HCT116 (cell line): ENCODE measurements around the gene CSF2RB. TPM values are rescaled to one million over a fixed set of nuclear protein-coding genes. Genes with fewer than 3 reads are reported as not detected.

ENCODE experiments used
- ATAC-seq: fragments of 200-7000 bp; cut with Tn5 transposase; 2 replicates; pipeline ENCODE4 v1.9.1; 2020; ENCODE audit warnings: mild to moderate bottlenecking, moderate library complexity
- BruUV-seq: library from RNA; stranded (reverse); fragments of 400-500 nt; replicated peaks from 2 replicates; lab custom pipeline; 2021; lab: Mats Ljungman, UMichigan
- CTCF ChIA-PET: fragments of 300-600 bp; sonication (Branson Sonifier 250); formaldehyde crosslinking; loops from one replicate; lab custom pipeline; 2021; ENCODE audit warnings: antibody characterized with exemption; lab: Charles Lee
- POLR2A ChIA-PET: fragments of 300-600, 350-600 bp; sonication (Branson Sonifier 250); formaldehyde crosslinking; loops from one replicate; lab custom pipeline; 2021; ENCODE audit warnings: antibody characterized with exemption; lab: Charles Lee
- RAD21 ChIA-PET, 2 experiments: fragments of 300-600 bp; sonication (Branson Sonifier 250); formaldehyde crosslinking; loops; one replicate each; lab custom pipeline; 2023; ENCODE audit warnings: low total read pairs in 2 of 2; ENCODE audit not compliant: uncharacterized antibody in 2 of 2, unreplicated experiment in 2 of 2, low non-redundant PET in 1 of 2; lab: Charles Lee
- DNase-seq: peaks from one replicate; pipeline ENCODE4 v3.0.0-alpha.2; 2010; ENCODE audit warnings: low read depth, low spot score
- H2AFZ ChIP-seq: fragments of 200-600 bp; shearing (Covaris generic), sonication (generic); 2 replicates; pipeline ENCODE4 v1.6.1; 2017; ENCODE audit warnings: low read depth, mixed run types, mixed read lengths, antibody characterized with exemption, low read length; ENCODE audit not compliant: poor library complexity, severe bottlenecking
- H3K27ac ChIP-seq: 2 replicates; pipeline ENCODE4 v1.5.1; 2012; ENCODE audit warnings: low read depth, low read length
- H3K27me3 ChIP-seq: fragments of 200-600 bp; sonication (generic); 2 replicates; pipeline ENCODE4 v1.6.1; 2016; ENCODE audit warnings: mixed run types, low read length, mixed read lengths; ENCODE audit not compliant: insufficient read depth
- H3K36me3 ChIP-seq, 2 experiments: fragments of 200-500 bp in 1 of 2; fragments of 200-600 bp in 1 of 2; sonication (Bioruptor generic) in 1 of 2; sonication (generic) in 1 of 2; 2 replicates each; pipeline versions ENCODE4 v1.5.1 to v1.6.1; 2014 to 2016; ENCODE audit warnings: low read length in 2 of 2, inconsistent platforms in 1 of 2, mixed read lengths in 1 of 2, mixed run types in 1 of 2; ENCODE audit not compliant: insufficient read depth in 2 of 2, control insufficient read depth in 1 of 2
- H3K4me1 ChIP-seq, 2 experiments: fragments of 200-600 bp in 1 of 2; sonication (generic) in 1 of 2; 2 replicates each; pipeline versions ENCODE4 v1.5.1 to v1.6.1; 2012 to 2017; ENCODE audit warnings: low read length in 2 of 2, inconsistent platforms in 1 of 2, mild to moderate bottlenecking in 1 of 2, mixed read lengths in 1 of 2, mixed run types in 1 of 2, moderate library complexity in 1 of 2; ENCODE audit not compliant: insufficient read depth in 2 of 2, control insufficient read depth in 1 of 2
- H3K4me2 ChIP-seq: fragments of 200-600 bp; sonication (generic); 2 replicates; pipeline ENCODE4 v1.6.1; 2017; ENCODE audit warnings: mixed run types, low read length, mixed read lengths
- H3K4me3 ChIP-seq, 2 experiments: fragments of 200-600 bp in 1 of 2; sonication (generic) in 1 of 2; replicated peaks in 1 of 2; 2 replicates each; pipeline ENCODE4 v1.5.1; 2011 to 2016; ENCODE audit warnings: low read length in 2 of 2, control low read depth in 1 of 2, low read depth in 1 of 2, mild to moderate bottlenecking in 1 of 2, mixed read lengths in 1 of 2, mixed run types in 1 of 2
- H3K79me2 ChIP-seq: fragments of 200-600 bp; sonication (generic); 2 replicates; pipeline ENCODE4 v1.6.1; 2017; ENCODE audit warnings: mild to moderate bottlenecking, mixed run types, low read length, moderate library complexity, mixed read lengths; ENCODE audit not compliant: insufficient read depth
- H3K9ac ChIP-seq: fragments of 200-600 bp; sonication (generic); 2 replicates; pipeline ENCODE4 v1.6.1; 2016; ENCODE audit warnings: low read length, mixed read lengths
- H3K9me2 ChIP-seq: fragments of 200-600 bp; sonication (generic), shearing (Covaris generic); 2 replicates; pipeline ENCODE4 v1.6.1; 2017; ENCODE audit warnings: mixed run types, mild to moderate bottlenecking, moderate library complexity; ENCODE audit not compliant: insufficient read depth
- H3K9me3 ChIP-seq, 2 experiments: fragments of 200-500 bp in 1 of 2; fragments of 200-600 bp in 1 of 2; sonication (Bioruptor generic) in 1 of 2; sonication (generic) in 1 of 2; 2 replicates each; pipeline ENCODE4 v1.6.1; 2014 to 2017; ENCODE audit warnings: low read length in 2 of 2, mixed read lengths in 2 of 2, inconsistent platforms in 1 of 2, low read depth in 1 of 2, mild to moderate bottlenecking in 1 of 2, mixed run types in 1 of 2, moderate library complexity in 1 of 2; ENCODE audit not compliant: control insufficient read depth in 1 of 2, insufficient read depth in 1 of 2
- H4K20me1 ChIP-seq: fragments of 200-600 bp; sonication (generic), shearing (Covaris generic); 2 replicates; pipeline ENCODE4 v1.6.1; 2017; ENCODE audit warnings: mixed run types, mild to moderate bottlenecking, moderate library complexity; ENCODE audit not compliant: insufficient read depth
- CBX3 ChIP-seq: IDR thresholded peaks from 2 replicates; pipeline ENCODE4 v1.6.1; 2012; ENCODE audit warnings: low read depth
- CEBPB ChIP-seq: IDR thresholded peaks from 2 replicates; pipeline ENCODE4 v1.6.1; 2012; ENCODE audit warnings: low read depth
- ELF1 ChIP-seq: IDR thresholded peaks from 2 replicates; pipeline ENCODE4 v1.6.1; 2012; ENCODE audit warnings: low read depth, borderline replicate concordance
- POLR2AphosphoS5 ChIP-seq: IDR thresholded peaks from 2 replicates; pipeline ENCODE4 v1.6.1; 2011; ENCODE audit warnings: mild to moderate bottlenecking, low read depth, low read length, moderate library complexity
- RAD21 ChIP-seq: IDR thresholded peaks from 2 replicates; pipeline ENCODE4 v1.6.1; 2012; ENCODE audit warnings: low read depth, mild to moderate bottlenecking
- ZFX ChIP-seq: fragments of 450-650 bp; IDR thresholded peaks from 2 replicates; pipeline ENCODE4 v1.6.1; 2017
- ZNF274 ChIP-seq: fragments of 200-500 bp; sonication (Bioruptor generic); IDR thresholded peaks from 2 replicates; pipeline ENCODE4 v1.6.1; 2014; ENCODE audit warnings: mild to moderate bottlenecking, low read depth, low read length, inconsistent platforms
- intact Hi-C: fragments of 100-400 bp; cut with micrococcal nuclease; formaldehyde crosslinking; loops from 2 replicates; pipeline ENCODE4 v1.10.0; 2022
- total RNA-seq: library from RNA; stranded (reverse); gene quantifications from one replicate; pipeline ENCODE4 v1.2.1, GENCODE V29; 2021; ENCODE audit not compliant: unreplicated experiment
- TF ChIP-seq, protein P1 (sequence below), 3 experiments: fragments of 200-600 bp in 1 of 3; sonication (generic) in 1 of 3; IDR thresholded peaks in 2 of 3; conservative IDR thresholded peaks in 1 of 3; 2 replicates each; pipeline ENCODE4 v1.5.1; 2012 to 2017; ENCODE audit warnings: low read depth in 2 of 3, low read length in 2 of 3, antibody characterized with exemption in 1 of 3, borderline replicate concordance in 1 of 3, control low read depth in 1 of 3, mild to moderate bottlenecking in 1 of 3, mixed read lengths in 1 of 3, mixed run types in 1 of 3, moderate library complexity in 1 of 3; ENCODE audit not compliant: insufficient read depth in 1 of 3

Gene CSF2RB
- total RNA-seq, 1 experiment from 2014 or later: 0.10 TPM

DNA sequence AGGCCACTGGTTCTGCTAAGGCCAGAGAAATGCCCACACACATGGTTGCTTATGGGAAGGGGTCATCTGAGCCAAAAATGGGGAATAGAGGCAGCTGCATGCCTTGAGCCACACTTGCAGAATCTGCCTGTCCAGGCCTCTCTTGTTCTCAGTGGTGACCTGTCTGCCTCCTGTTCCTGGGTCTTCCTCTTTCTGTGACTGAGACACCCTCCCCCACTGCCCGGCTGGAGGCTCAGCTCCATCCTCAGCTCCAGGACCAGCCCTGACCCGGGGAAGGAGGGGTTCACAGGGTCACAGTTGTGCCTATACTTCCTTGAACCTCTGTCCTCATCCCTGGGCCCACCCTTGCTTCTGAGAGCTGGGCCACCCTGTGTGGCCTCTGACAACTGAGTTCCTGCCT, 52.3 kb downstream of the CSF2RB start:
- H2AFZ ChIP-seq: no peak overlapping the region
- H3K9me3 ChIP-seq: no peaks in the 10 kb centered on the region
- no peak for DNase-seq
- TF ChIP-seq ZFX (no peak), CBX3 (no peak), ELF1 (no peak), POLR2AphosphoS5 (no peak), CEBPB (no peak), ZNF274 (no peak), RAD21 (no peak)
- TF ChIP-seq, protein P1, sequence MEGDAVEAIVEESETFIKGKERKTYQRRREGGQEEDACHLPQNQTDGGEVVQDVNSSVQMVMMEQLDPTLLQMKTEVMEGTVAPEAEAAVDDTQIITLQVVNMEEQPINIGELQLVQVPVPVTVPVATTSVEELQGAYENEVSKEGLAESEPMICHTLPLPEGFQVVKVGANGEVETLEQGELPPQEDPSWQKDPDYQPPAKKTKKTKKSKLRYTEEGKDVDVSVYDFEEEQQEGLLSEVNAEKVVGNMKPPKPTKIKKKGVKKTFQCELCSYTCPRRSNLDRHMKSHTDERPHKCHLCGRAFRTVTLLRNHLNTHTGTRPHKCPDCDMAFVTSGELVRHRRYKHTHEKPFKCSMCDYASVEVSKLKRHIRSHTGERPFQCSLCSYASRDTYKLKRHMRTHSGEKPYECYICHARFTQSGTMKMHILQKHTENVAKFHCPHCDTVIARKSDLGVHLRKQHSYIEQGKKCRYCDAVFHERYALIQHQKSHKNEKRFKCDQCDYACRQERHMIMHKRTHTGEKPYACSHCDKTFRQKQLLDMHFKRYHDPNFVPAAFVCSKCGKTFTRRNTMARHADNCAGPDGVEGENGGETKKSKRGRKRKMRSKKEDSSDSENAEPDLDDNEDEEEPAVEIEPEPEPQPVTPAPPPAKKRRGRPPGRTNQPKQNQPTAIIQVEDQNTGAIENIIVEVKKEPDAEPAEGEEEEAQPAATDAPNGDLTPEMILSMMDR (IDR thresholded peaks at IDR 0.05 in 2 of 3, conservative IDR thresholded peaks at IDR 0.05 in 1 of 3; ENCODE audit: borderline replicate concordance in 1 of 3, insufficient read depth in 1 of 3, low read depth in 2 of 3, low read length in 2 of 3): no peak
- TF ChIP-seq, all 23 proteins: peak for 0
- Histone ChIP-seq H3K4me2 (no peak overlapping the region), H3K79me2 (no peaks in the 10 kb centered on the region), H3K27ac (no peak overlapping the region), H3K36me3 (0 out of 4 replicates have a peak, but pooled peaks cover 0 to under 1% of the 10 kb centered on the region in 2 experiments), H4K20me1 (no peaks in the 10 kb centered on the region), H3K27me3 (no peaks in the 10 kb centered on the region), H3K4me3 (no peak overlapping the region), H3K9ac (no peak overlapping the region), H3K4me1 (peaks cover 5 to 17% of the 10 kb centered on the region in 2 experiments), H3K9me2 (no peaks in the 10 kb centered on the region)
- ATAC-seq: no peak
- BruUV-seq: no TSS peak
- ChIA-PET RAD21 (no interaction called here), CTCF (interaction anchor here (3.6 kb wide), 1 partner anchor 12 kb away, joined by 23 read pairs; no protein-coding TSS in a partner anchor), POLR2A (no interaction called here)
- intact Hi-C loops: no loop called here
